ENCODE results near the gene ELL.

DNA sequence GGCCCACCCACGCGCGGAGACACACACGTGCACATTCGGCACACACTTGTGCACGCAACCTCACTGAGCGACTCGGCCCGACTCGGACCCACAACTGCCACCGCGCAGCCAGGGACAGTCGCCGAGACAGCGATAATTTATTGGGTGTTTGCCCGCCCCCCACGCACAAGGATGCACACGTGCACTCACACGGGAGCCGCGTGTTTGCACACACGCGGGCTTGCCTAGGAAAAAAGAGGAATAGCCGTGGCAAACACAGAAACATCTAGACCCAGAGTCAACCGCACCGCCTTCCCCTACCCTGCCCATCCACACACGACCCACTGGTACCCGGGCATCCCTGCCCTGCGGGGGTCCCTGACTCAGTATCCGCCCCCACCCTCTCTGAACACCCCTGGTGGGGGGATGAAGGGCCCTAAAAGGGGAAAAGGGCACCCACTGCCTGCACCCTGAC is 103.8 kb downstream of the ELL start:
- no peak for TF ChIP-seq CTCF (IDR thresholded peaks at IDR 0.05; ENCODE audit: poor library complexity, severe bottlenecking)
- no peak for TF ChIP-seq EP300 (conservative IDR thresholded peaks at IDR 0.05; ENCODE audit: poor library complexity, severe bottlenecking)
